ENCODE results near the gene SHANK1. TPM values are rescaled to one million over a fixed set of nuclear protein-coding genes. Genes with fewer than 3 reads are reported as not detected.

Gene SHANK1
- total RNA-seq, 4 donors from 2014 or later = 0.21 to 3.3 (median 0.30) TPM; not detected in 1

- WGBS, 2 donors = 64 to 70% methylated on average over 13 of the region's 13 CpGs
- H3K27me3 ChIP-seq = peaks cover 2 to 47% of the 10 kb centered on the region in 2 donors
- no peaks in the 10 kb centered on the region for H3K36me3 ChIP-seq
- no peak overlapping the region for H3K4me3 ChIP-seq
- H3K9me3 ChIP-seq = no peaks in the 10 kb centered on the region
- no peak for TF ChIP-seq CTCF (IDR thresholded peaks at IDR 0.05)
- TF ChIP-seq POLR2A (IDR thresholded peaks at IDR 0.05) = no peak
- DNase-seq (ENCODE audit: low spot score in 2 of 2) = no peak
- peaks cover 0 to 4% (median 0%) of the 10 kb centered on the region in 4 donors for H3K4me1 ChIP-seq
- H3K27ac ChIP-seq = no peak overlapping the region
Measured at GRCh38 chr19:50697414-50698124, 22.0 kb downstream of the SHANK1 start.

GRCh38 chr19:50696094-50696483 is 23.5 kb downstream of the SHANK1 start:
- peaks cover 2 to 59% of the 10 kb centered on the region in 2 donors for H3K27me3 ChIP-seq
- H3K4me1 ChIP-seq = peaks cover 0 to 4% (median 0%) of the 10 kb centered on the region in 4 donors
- no peak overlapping the region for H3K4me3 ChIP-seq
- WGBS, 2 donors = 45 to 51% methylated on average over 10 to 15 of the region's 15 CpGs
- no peak overlapping the region for H3K27ac ChIP-seq
- no peaks in the 10 kb centered on the region for H3K9me3 ChIP-seq
- TF ChIP-seq POLR2A (IDR thresholded peaks at IDR 0.05) = no peak
- TF ChIP-seq CTCF (IDR thresholded peaks at IDR 0.05) = no peak
- no peak for TF ChIP-seq EP300 (IDR thresholded peaks at IDR 0.05)
- no peak for DNase-seq (ENCODE audit: low spot score in 2 of 2)
- H3K36me3 ChIP-seq = no peaks in the 10 kb centered on the region

- no peak for DNase-seq (ENCODE audit: low spot score in 2 of 2)
- WGBS, 2 donors = 1 to 2% methylated on average over 24 to 33 of the region's 81 CpGs
- Histone ChIP-seq H3K27me3 (peaks cover 2 to 57% of the 10 kb centered on the region in 2 donors), H3K27ac (no peak overlapping the region), H3K36me3 (no peaks in the 10 kb centered on the region), H3K4me1 (peaks cover 0 to 4% (median 0%) of the 10 kb centered on the region in 4 donors), H3K9me3 (no peaks in the 10 kb centered on the region), H3K4me3 (no peak overlapping the region)
- TF ChIP-seq POLR2A (IDR thresholded peaks at IDR 0.05) (no peak), CTCF (IDR thresholded peaks at IDR 0.05) (no peak), EP300 (IDR thresholded peaks at IDR 0.05) (no peak)
Measured at GRCh38 chr19:50695251-50696093, 24.1 kb downstream of the SHANK1 start.

GRCh38 chr19:50694815-50695145 is 24.8 kb downstream of the SHANK1 start:
- Histone ChIP-seq H3K27ac (no peak overlapping the region), H3K27me3 (peaks cover 2 to 57% of the 10 kb centered on the region in 2 donors), H3K4me3 (no peak overlapping the region), H3K9me3 (no peaks in the 10 kb centered on the region), H3K4me1 (peaks cover 0 to 4% (median 0%) of the 10 kb centered on the region in 4 donors), H3K36me3 (no peaks in the 10 kb centered on the region)
- no peak for TF ChIP-seq EP300 (IDR thresholded peaks at IDR 0.05)
- no peak for TF ChIP-seq POLR2A (IDR thresholded peaks at IDR 0.05)
- TF ChIP-seq CTCF (IDR thresholded peaks at IDR 0.05) = no peak
- 1 to 2% methylated on average over 12 to 21 of the region's 51 CpGs for WGBS, 2 donors
- no peak for DNase-seq (ENCODE audit: low spot score in 2 of 2)
